ENCODE results near the gene NLGN1. TPM values are rescaled to one million over a fixed set of nuclear protein-coding genes. Genes with fewer than 3 reads are reported as not detected.

Gene NLGN1
- total RNA-seq, 1 experiment from 2014 or later: not detected

DNA sequence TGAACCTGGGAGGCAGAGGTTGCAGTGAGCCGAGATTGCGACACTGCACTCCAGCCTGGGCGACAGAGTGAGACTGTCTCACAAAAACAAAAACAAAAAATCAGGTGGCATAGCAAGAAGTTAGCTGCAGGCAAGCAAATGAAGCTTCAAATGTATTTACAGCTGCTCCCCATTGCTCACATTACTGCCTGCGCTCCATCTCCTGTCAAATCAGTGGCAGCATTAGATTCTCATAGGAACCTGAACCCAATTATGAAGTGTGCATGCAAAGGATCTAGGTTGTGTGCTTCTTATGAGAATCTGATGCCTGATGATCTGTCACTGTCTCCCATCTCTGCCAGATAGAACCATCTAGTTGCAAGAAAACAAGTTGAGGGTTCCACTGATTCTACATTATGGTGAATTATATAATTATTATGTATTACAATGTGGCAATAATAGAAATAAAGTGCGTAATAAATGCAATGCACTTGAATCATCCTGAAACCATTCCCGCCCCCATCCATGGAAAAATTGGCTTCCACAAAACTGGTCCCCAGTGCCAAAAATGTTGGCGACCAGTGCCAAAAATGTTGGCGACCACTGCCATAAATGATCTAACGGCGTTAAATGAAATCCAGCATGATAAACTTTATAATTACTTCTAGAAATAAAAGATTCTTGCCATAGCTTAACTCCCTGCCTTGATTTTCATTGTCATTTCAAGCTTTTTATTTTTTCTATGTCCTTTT lies 844.9 kb downstream of the NLGN1 start:
- no TSS peak for BruUV-seq (replicated peaks)
- DNase-seq (ENCODE audit: unreplicated experiment): no peak
- Mint-ChIP-seq H3K27ac (ENCODE audit: low read depth, unreplicated experiment) (no peak overlapping the region), H3K4me1 (ENCODE audit: insufficient read depth, unreplicated experiment) (no peaks in the 10 kb centered on the region), H3K9me3 (ENCODE audit: unreplicated experiment) (no peaks in the 10 kb centered on the region), H3K27me3 (ENCODE audit: insufficient read depth, unreplicated experiment) (no peaks in the 10 kb centered on the region), H3K36me3 (ENCODE audit: insufficient read depth, unreplicated experiment) (no peaks in the 10 kb centered on the region), H3K4me3 (ENCODE audit: unreplicated experiment) (no peak overlapping the region)
- TF ChIP-seq, protein P1, sequence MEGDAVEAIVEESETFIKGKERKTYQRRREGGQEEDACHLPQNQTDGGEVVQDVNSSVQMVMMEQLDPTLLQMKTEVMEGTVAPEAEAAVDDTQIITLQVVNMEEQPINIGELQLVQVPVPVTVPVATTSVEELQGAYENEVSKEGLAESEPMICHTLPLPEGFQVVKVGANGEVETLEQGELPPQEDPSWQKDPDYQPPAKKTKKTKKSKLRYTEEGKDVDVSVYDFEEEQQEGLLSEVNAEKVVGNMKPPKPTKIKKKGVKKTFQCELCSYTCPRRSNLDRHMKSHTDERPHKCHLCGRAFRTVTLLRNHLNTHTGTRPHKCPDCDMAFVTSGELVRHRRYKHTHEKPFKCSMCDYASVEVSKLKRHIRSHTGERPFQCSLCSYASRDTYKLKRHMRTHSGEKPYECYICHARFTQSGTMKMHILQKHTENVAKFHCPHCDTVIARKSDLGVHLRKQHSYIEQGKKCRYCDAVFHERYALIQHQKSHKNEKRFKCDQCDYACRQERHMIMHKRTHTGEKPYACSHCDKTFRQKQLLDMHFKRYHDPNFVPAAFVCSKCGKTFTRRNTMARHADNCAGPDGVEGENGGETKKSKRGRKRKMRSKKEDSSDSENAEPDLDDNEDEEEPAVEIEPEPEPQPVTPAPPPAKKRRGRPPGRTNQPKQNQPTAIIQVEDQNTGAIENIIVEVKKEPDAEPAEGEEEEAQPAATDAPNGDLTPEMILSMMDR (IDR thresholded peaks at IDR 0.05; ENCODE audit: unreplicated experiment): no peak
- intact Hi-C loops (cut with micrococcal nuclease): no loop called here
- ChIA-PET CTCF (no interaction called here), POLR2A (no interaction called here)

GRCh38 chr3:174243171-174243570 lies 845.6 kb downstream of the NLGN1 start:
- no peaks in the 10 kb centered on the region for H3K4me1 Mint-ChIP-seq (ENCODE audit: insufficient read depth, unreplicated experiment)
- H3K4me3 Mint-ChIP-seq (ENCODE audit: unreplicated experiment): no peak overlapping the region
- intact Hi-C loops (cut with micrococcal nuclease): no loop called here
- ChIA-PET CTCF (no interaction called here), POLR2A (no interaction called here)
- H3K9me3 Mint-ChIP-seq (ENCODE audit: unreplicated experiment): no peaks in the 10 kb centered on the region
- H3K27ac Mint-ChIP-seq (ENCODE audit: low read depth, unreplicated experiment): no peak overlapping the region
- H3K36me3 Mint-ChIP-seq (ENCODE audit: insufficient read depth, unreplicated experiment): no peaks in the 10 kb centered on the region
- BruUV-seq (replicated peaks): no TSS peak
- TF ChIP-seq, protein P1 (IDR thresholded peaks at IDR 0.05; ENCODE audit: unreplicated experiment): no peak
- no peak for DNase-seq (ENCODE audit: unreplicated experiment)
- H3K27me3 Mint-ChIP-seq (ENCODE audit: insufficient read depth, unreplicated experiment): no peaks in the 10 kb centered on the region

DNA sequence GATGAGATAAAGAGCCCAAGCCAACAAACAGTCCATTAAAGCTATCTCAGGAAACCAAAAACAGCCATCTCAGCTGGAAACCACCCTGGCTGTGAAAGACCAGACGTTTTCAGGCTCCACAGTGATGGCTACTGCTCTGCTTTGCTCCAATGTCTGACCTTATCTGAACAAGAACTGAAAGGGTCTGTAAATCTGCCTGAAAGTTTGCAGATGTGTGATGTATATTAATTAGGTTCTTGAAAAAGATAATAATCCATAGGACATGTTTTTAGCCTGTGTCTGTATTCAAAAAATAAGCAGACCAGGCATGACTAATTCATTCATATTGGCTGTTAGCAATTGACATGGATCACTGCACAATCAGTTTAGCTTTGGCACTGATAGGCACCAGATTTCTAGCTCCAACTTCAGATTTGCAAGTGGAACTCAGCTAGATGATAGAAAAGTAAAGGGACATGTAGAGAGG lies 850.2 kb downstream of the NLGN1 start:
- intact Hi-C loops (cut with micrococcal nuclease): no loop called here
- Mint-ChIP-seq H3K27me3 (ENCODE audit: insufficient read depth, unreplicated experiment) (no peaks in the 10 kb centered on the region), H3K4me3 (ENCODE audit: unreplicated experiment) (no peak overlapping the region), H3K36me3 (ENCODE audit: insufficient read depth, unreplicated experiment) (no peaks in the 10 kb centered on the region), H3K9me3 (ENCODE audit: unreplicated experiment) (no peaks in the 10 kb centered on the region), H3K27ac (ENCODE audit: low read depth, unreplicated experiment) (no peak overlapping the region), H3K4me1 (ENCODE audit: insufficient read depth, unreplicated experiment) (no peaks in the 10 kb centered on the region)
- CTCF ChIA-PET: interaction anchor here (0.6 to 1.1 kb wide), 2 partner anchors 138 to 720 kb away, joined by 3 read pairs; no protein-coding TSS in a partner anchor
- TF ChIP-seq, protein P1 (IDR thresholded peaks at IDR 0.05; ENCODE audit: unreplicated experiment): no peak
- POLR2A ChIA-PET: no interaction called here
- no TSS peak for BruUV-seq (replicated peaks)
- DNase-seq (ENCODE audit: unreplicated experiment): no peak

DNA sequence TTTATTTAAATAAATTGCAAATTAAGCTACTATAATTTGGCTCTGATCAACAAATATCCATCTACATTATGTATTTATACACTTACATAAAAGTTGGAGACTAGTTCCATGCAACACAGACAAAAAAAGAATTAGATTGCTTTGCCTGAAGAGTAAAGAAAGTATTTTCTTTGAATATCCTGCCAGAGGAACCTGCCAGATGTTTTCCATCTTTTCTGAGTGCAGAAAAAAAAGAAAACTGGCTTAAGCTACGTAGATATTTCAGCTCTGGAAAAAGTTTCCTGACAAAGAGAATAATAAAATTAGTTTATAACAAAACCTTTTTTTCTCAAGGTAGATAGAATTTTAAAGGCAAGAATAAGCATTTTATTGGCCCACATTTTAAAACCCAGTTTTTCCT lies 854.1 kb downstream of the NLGN1 start:
- intact Hi-C loops (cut with micrococcal nuclease): no loop called here
- no peak overlapping the region for H3K4me3 Mint-ChIP-seq (ENCODE audit: unreplicated experiment)
- no TSS peak for BruUV-seq (replicated peaks)

More for the DNA sequence above, 854.1 kb downstream of the NLGN1 start:
- no peak for DNase-seq (ENCODE audit: unreplicated experiment)
- ChIA-PET CTCF (interaction anchor here (0.7 kb wide), 1 partner anchor 126 kb away, joined by 3 read pairs; no protein-coding TSS in a partner anchor), POLR2A (no interaction called here)
- H3K36me3 Mint-ChIP-seq (ENCODE audit: insufficient read depth, unreplicated experiment): no peaks in the 10 kb centered on the region
- H3K9me3 Mint-ChIP-seq (ENCODE audit: unreplicated experiment): no peaks in the 10 kb centered on the region
- no peak overlapping the region for H3K27ac Mint-ChIP-seq (ENCODE audit: low read depth, unreplicated experiment)
- TF ChIP-seq, protein P1 (IDR thresholded peaks at IDR 0.05; ENCODE audit: unreplicated experiment): no peak
- no peaks in the 10 kb centered on the region for H3K4me1 Mint-ChIP-seq (ENCODE audit: insufficient read depth, unreplicated experiment)
- no peaks in the 10 kb centered on the region for H3K27me3 Mint-ChIP-seq (ENCODE audit: insufficient read depth, unreplicated experiment)

All from MCF 10A (cell line).